WI38 (cell line): ENCODE measurements around the gene NDUFA7.
"Not testable (repeated sequence)": the region's sequence is repeated elsewhere in the genome, so short reads cannot be mapped to it uniquely, and the experiment has no call there.

Experiments
- H3K4me3 ChIP-seq: 2 replicates; pipeline ENCODE4 v1.5.1; 2011; ENCODE audit warnings: low read depth, mild to moderate bottlenecking, control low read depth, low read length
- TF ChIP-seq, protein P1 (sequence below): IDR thresholded peaks from 2 replicates; pipeline ENCODE4 v1.5.1; 2012; ENCODE audit warnings: low read depth, mild to moderate bottlenecking, control low read depth, low read length

NDUFA7 gene

GRCh38 chr19:8320564-8321066, 560 bp downstream of the NDUFA7 start:
- peak overlapping the region; percentile 100 for H3K4me3 ChIP-seq
- TF ChIP-seq, protein P1, sequence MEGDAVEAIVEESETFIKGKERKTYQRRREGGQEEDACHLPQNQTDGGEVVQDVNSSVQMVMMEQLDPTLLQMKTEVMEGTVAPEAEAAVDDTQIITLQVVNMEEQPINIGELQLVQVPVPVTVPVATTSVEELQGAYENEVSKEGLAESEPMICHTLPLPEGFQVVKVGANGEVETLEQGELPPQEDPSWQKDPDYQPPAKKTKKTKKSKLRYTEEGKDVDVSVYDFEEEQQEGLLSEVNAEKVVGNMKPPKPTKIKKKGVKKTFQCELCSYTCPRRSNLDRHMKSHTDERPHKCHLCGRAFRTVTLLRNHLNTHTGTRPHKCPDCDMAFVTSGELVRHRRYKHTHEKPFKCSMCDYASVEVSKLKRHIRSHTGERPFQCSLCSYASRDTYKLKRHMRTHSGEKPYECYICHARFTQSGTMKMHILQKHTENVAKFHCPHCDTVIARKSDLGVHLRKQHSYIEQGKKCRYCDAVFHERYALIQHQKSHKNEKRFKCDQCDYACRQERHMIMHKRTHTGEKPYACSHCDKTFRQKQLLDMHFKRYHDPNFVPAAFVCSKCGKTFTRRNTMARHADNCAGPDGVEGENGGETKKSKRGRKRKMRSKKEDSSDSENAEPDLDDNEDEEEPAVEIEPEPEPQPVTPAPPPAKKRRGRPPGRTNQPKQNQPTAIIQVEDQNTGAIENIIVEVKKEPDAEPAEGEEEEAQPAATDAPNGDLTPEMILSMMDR, result no peak

DNA sequence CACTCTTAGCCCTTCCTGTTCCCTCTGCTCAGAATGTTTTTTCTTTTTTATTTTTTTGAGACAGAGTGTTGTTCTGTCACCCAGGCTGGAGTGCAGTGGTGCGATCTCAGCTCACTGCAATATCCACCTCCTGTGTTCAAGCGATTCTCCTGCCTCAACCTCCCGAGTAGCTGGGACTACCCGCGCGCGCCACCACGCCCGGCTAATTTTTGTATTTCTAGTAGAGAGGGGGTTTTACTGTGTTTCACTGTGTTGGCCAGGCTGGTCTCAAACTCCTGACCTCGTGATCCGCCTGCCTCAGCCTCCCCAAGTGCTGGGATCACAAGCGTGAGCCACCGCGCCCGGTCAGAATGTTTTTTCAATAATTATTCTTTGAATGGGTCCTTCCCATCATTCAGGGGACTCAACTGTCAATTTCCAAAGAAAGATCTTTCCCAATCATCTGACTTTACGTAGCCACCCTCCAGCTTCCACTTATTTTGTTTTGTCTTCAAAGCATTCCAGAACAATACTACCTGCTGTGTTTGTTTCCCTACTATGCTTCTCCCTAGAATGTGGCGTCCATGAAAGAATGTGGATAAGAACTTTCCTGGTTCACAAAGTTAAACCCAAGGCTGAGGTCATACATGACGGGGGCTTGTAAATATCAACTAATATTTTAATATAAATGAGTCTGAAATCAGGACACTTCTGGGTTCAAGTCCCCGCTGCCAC, 1.2 kb downstream of the NDUFA7 start:
- TF ChIP-seq, protein P1, result no peak
- peak overlapping the region; percentile 100 for H3K4me3 ChIP-seq

DNA sequence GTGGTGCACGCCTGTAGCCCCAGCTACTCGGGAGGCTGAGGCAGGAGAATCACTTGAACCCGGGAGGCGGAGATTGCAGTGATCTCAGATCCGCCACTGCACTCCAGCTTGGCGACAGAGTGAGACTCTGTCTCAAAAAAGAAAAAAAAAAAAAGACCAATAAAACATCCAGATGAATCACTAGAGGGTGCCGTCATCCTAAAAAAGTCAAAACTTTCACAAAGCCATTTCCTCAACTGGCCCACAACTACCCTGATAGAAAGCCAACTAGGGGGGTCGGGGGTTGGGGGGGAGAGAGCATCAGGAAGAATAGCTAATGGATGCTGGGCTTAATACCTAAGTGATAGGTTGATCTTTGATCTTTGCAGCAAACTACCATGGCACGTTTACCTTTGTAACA, 2.3 kb downstream of the NDUFA7 start:
- H3K4me3 ChIP-seq, result not testable (repeated sequence)

DNA sequence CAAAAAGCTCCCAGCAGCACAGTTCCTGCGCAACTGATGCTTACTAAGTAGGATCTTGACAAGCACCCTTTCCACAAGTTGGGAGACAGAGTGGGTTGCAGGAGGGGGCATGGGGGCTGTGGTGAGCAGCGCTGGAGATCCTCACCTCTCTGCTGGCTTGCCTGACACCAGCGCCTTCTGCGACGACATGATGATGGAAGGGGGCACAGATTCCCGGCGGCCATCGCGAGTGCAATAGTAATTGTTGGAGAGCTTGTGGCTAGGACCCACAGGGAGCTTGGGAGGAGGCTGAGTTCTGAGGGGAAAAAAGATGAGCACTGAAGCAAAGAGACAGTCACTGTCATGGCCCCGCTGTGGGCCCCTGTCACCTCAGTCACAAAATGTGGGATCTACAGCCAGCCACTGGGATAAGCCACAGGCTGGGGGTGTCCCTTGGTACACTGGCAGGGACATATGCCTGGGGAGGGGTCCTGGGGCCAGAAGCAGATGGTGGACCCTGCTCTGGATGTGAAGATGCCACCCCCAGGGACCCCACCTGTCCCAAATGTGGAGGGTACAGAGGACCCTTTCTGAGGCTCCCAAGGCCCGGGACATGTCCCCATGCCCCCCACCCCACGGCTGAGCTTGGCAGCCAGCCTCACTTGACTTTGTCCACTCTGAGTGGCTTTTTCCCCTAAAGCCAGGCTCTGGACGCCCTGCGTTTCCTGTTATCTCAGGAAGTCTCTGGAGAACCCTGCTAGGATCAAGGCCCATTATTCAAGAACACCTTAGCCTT, 4.6 kb downstream of the NDUFA7 start:
- H3K4me3 ChIP-seq, result no peak overlapping the region
- TF ChIP-seq, protein P1, result no peak

DNA sequence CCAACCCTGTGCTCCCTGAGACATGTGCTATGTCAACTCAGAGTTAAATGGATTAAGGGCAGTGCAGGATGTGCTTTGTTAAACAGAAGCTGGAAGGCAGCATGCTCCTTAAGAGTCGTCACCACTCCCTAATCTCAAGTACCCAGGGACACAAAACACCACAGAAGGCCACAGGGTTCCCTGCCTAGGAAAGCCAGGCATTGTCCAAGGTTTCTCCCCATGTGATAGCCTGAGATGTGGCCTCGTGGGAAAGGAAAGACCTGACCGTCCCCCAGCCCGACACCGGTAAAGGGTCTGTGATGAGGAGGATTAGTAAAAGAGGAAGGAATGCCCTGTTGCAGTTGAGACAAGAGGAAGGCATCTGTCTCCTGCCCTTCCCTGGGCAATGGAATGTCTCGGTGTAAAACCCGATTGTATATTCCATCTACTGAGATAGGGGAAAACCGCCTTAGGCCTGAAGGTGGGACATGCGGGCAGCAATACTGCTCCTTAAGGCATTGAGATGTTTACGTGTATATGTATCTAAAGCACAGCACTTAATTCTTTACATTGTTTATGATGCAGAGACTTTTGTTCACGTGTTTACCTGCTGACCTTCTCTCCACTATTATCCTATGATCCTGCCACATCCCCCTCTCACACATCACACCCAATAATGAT, 6.1 kb downstream of the NDUFA7 start:
- H3K4me3 ChIP-seq, result not testable (repeated sequence)

- TF ChIP-seq, protein P1, result no peak
These were observed 9.5 kb downstream of the NDUFA7 start for GRCh38 chr19:8311461-8312260.

DNA sequence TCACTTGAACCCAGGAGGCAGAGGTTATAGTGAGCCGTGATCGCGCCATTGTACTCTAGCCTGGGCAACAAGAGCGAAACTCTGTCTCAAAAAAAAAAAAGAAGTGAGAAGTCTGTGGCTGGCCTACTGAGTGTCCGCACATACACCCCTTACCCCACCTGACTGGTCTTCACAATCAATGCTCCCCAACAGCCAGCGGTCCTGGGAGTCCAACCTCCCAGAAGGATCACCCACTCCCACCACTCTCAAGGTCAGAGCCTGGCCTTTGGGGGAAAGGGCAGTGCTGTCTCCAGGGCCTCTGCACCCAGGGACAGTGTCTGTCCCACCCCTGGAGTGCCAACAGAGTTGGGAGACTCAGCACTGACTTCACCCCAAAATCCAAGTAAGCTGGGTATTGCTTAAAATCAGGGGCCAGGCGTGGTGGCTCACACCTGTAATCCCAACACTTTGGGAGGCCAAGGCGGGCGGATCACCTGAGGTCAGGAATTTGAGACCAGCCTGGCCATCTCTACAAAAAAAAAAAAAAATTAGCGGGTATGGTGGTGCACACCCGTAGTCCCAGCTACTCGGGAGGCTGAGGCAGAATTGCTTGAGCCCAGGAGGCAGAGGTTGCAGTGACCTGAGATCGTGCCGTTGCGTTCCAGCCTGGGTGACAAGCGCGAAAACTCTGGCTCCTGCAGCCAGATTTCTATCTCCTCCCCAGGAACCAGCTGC, 10.7 kb downstream of the NDUFA7 start:
- no peak overlapping the region for H3K4me3 ChIP-seq
- TF ChIP-seq, protein P1, result no peak

More at GRCh38 chr19:8311461-8312260, 9.5 kb downstream of the NDUFA7 start:
- no peak overlapping the region for H3K4me3 ChIP-seq
